ENCODE data around the gene BCAS1.

The BCAS1 gene

DNA sequence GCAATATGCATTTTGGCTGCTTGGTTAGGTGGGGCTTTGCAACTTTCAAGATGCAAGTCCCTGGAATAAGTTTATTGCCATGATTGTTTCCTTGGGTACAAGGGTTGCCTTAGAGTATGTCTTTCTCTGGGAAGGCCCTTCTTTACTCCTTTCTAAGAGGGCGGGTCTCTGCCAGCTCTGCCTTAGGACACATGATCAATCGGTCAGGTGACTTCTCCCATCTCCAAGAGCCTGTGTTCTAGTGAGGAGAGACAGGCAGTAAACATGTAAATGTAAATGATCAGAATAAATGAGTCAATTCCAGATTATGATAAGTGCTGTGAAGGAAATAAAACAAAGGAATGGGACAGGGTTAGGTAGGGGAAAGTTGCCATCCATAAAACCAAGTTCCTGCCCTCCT is 43.2 kb upstream of the BCAS1 start:
- no peak for TF ChIP-seq CTCF (conservative IDR thresholded peaks at IDR 0.05)
- H3K27ac ChIP-seq, result no peak overlapping the region

DNA sequence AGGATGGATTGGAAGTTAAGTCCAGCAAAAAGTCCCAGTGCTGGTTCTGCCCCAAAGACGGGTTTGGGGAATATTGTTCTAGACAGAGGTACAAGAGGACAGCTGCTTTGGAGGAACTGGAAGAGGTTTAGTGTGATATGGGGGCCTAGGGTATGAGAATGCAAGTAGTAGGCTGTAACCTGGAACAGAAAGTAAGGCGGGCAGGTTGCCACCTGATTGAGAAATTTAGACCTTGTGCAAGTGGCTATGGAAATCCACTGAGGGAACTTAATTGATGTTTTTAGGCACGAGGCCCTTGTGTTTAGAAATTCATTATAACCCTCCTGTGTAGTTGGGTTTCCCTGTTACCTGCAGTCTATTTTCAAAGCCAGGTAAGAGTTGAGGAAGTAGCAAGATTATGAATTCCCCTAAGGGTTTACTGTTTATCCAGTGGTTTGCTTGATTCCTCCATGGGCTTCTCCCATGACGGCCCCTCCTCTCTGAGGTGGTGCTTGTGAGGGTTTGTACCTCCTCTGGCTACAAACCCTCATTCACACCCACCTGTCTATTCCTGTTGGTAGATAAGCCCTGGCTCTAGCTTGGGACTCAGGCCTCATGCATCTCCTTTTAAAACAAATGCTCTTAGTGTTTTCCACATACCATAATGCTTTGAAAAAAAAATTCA is 42.0 kb upstream of the BCAS1 start:
- no peak overlapping the region for H3K27ac ChIP-seq

GRCh38 chr20:54111460-54111859 is 41.1 kb upstream of the BCAS1 start:
- no peak overlapping the region for H3K27ac ChIP-seq
- TF ChIP-seq CTCF (conservative IDR thresholded peaks at IDR 0.05), result no peak

More for the DNA sequence above, 42.0 kb upstream of the BCAS1 start:
- TF ChIP-seq CTCF (conservative IDR thresholded peaks at IDR 0.05), result no peak

GRCh38 chr20:54110457-54110856 is 40.1 kb upstream of the BCAS1 start:
- H3K27ac ChIP-seq, result no peak overlapping the region
- no peak for TF ChIP-seq CTCF (conservative IDR thresholded peaks at IDR 0.05)

DNA sequence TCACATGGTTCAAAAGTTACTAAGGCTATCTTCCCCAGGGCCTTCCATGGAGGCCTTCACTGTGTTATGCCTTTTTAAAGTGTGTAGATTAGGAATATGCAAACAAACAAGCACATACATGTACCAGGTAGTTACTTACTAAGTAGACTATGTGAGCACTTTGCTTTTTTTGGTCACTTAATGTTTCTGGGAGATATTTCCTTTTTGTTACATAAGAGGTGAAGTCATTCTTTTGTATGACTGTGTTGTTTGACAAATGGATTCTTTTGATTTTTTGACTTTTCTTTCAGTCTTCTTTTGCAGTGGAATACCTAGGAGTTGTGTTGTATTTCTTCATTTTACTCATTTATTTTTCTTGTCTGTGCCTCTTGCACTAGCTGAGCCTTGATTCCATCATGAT is 39.6 kb upstream of the BCAS1 start:
- no peak overlapping the region for H3K27ac ChIP-seq
- TF ChIP-seq CTCF (conservative IDR thresholded peaks at IDR 0.05), result no peak

DNA sequence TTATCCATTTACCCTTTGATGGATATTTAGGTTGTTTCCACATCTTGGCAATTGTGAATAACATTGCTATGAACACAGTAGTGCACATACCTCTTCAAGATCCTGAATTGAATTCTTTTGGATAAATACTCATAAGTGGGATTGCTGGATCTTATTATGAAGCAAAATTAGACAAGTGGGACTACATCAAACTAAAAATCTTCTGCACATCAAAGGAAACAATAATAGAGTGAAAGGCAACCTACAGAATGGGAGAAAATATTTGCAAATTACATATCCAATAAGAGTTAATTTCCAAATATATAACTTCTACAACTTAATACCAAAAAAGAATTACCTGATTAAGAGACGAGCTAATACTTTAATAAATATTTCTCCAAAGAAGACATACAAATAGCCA is 38.4 kb upstream of the BCAS1 start:
- no peak for TF ChIP-seq CTCF (conservative IDR thresholded peaks at IDR 0.05)
- H3K27ac ChIP-seq, result no peak overlapping the region

DNA sequence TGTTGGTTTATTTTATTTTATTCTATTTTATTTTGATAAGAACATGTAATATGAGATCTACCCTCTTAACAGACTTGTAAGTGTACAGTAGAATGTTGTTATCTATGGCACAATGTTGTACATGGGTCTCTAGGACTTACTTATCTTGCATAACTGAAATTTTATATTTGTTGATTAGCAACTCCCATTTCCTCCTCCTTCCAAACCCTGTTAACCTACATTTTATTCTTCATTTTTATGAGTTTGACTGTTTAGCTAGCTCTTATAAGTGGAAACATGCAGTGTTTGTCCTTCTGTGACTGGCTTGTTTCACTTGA is 37.9 kb upstream of the BCAS1 start:
- TF ChIP-seq CTCF (conservative IDR thresholded peaks at IDR 0.05), result no peak
- H3K27ac ChIP-seq, result no peak overlapping the region

Data from VCaP (cell line).